NOMO-1 treated with dmso at 0.1 percent for 144 hours (cell line): Measurements from ENCODE around the gene DSCAM.
"Not testable (repeated sequence)": the region's sequence is repeated elsewhere in the genome, so short reads cannot be mapped to it uniquely, and the experiment has no call there.

ENCODE experiments used
- DNase-seq: peaks from one replicate; lab custom pipeline; 2025; ENCODE audit not compliant: unreplicated experiment; lab: John Stamatoyannopoulos, UW

DSCAM gene

GRCh38 chr21:40028393-40028792, 818.6 kb downstream of the DSCAM start:
- not testable (repeated sequence) for DNase-seq

GRCh38 chr21:40021558-40022351, 825.2 kb downstream of the DSCAM start:
- DNase-seq = no peak

GRCh38 chr21:40020651-40021050, 826.3 kb downstream of the DSCAM start:
- no peak for DNase-seq

GRCh38 chr21:40018871-40019475, 828.0 kb downstream of the DSCAM start:
- DNase-seq = no peak

GRCh38 chr21:40016667-40017066, 830.3 kb downstream of the DSCAM start:
- no peak for DNase-seq

GRCh38 chr21:40016234-40016633, 830.7 kb downstream of the DSCAM start:
- DNase-seq = no peak

- no peak for DNase-seq
Measured at GRCh38 chr21:40015818-40016217, 831.1 kb downstream of the DSCAM start.

- DNase-seq = no peak
Measured at GRCh38 chr21:40014394-40014793, 832.6 kb downstream of the DSCAM start.

- no peak for DNase-seq
Measured at GRCh38 chr21:40013001-40013735, 833.8 kb downstream of the DSCAM start.

GRCh38 chr21:40011371-40011770, 835.6 kb downstream of the DSCAM start:
- DNase-seq = no peak

GRCh38 chr21:40002978-40003377, 844.0 kb downstream of the DSCAM start:
- no peak for DNase-seq

GRCh38 chr21:39984286-39984991, 862.5 kb downstream of the DSCAM start:
- DNase-seq = no peak

- DNase-seq = no peak
Measured at GRCh38 chr21:39980241-39980820, 866.6 kb downstream of the DSCAM start.

- DNase-seq = no peak
Measured at GRCh38 chr21:39979321-39979720, 867.6 kb downstream of the DSCAM start.

- DNase-seq = no peak
Measured at GRCh38 chr21:39976800-39977199, 870.2 kb downstream of the DSCAM start.

- no peak for DNase-seq
Measured at GRCh38 chr21:39972976-39973770, 873.8 kb downstream of the DSCAM start.

GRCh38 chr21:39972471-39972870, 874.5 kb downstream of the DSCAM start:
- DNase-seq = no peak

- no peak for DNase-seq
Measured at GRCh38 chr21:39971956-39972355, 875.0 kb downstream of the DSCAM start.

GRCh38 chr21:39969691-39970364, 877.1 kb downstream of the DSCAM start:
- no peak for DNase-seq

- DNase-seq = no peak
Measured at GRCh38 chr21:39968010-39968409, 878.9 kb downstream of the DSCAM start.
